Measurements from ENCODE around the gene THEMIS.

THEMIS gene

GRCh38 chr6:127858727-127859391 is 42.0 kb downstream of the THEMIS start:
- DNase-seq (ENCODE audit: low read depth), result no peak

- no peak for DNase-seq (ENCODE audit: low read depth)
These were observed 43.7 kb downstream of the THEMIS start for GRCh38 chr6:127857051-127857637.

GRCh38 chr6:127855542-127856159 is 45.2 kb downstream of the THEMIS start:
- DNase-seq (ENCODE audit: low read depth), result peak; percentile 20

- DNase-seq (ENCODE audit: low read depth), result no peak
These were observed 46.8 kb downstream of the THEMIS start for GRCh38 chr6:127854009-127854408.

GRCh38 chr6:127851197-127851596 is 49.7 kb downstream of the THEMIS start:
- no peak for DNase-seq (ENCODE audit: low read depth)

GRCh38 chr6:127845242-127845641 is 55.6 kb downstream of the THEMIS start:
- no peak for DNase-seq (ENCODE audit: low read depth)

- DNase-seq (ENCODE audit: low read depth), result no peak
These were observed 56.3 kb downstream of the THEMIS start for GRCh38 chr6:127844529-127844928.

GRCh38 chr6:127843582-127843981 is 57.3 kb downstream of the THEMIS start:
- no peak for DNase-seq (ENCODE audit: low read depth)

GRCh38 chr6:127842562-127842961 is 58.3 kb downstream of the THEMIS start:
- DNase-seq (ENCODE audit: low read depth), result no peak

GRCh38 chr6:127841811-127842210 is 59.0 kb downstream of the THEMIS start:
- no peak for DNase-seq (ENCODE audit: low read depth)

GRCh38 chr6:127834136-127834535 is 66.7 kb downstream of the THEMIS start:
- no peak for DNase-seq (ENCODE audit: low read depth)

GRCh38 chr6:127833336-127833735 is 67.5 kb downstream of the THEMIS start:
- no peak for DNase-seq (ENCODE audit: low read depth)

GRCh38 chr6:127832381-127832780 is 68.5 kb downstream of the THEMIS start:
- DNase-seq (ENCODE audit: low read depth), result no peak

- DNase-seq (ENCODE audit: low read depth), result no peak
These were observed 76.8 kb downstream of the THEMIS start for GRCh38 chr6:127824061-127824460.

- no peak for DNase-seq (ENCODE audit: low read depth)
These were observed 79.4 kb downstream of the THEMIS start for GRCh38 chr6:127821431-127821830.

GRCh38 chr6:127818149-127818548 is 82.7 kb downstream of the THEMIS start:
- no peak for DNase-seq (ENCODE audit: low read depth)

GRCh38 chr6:127816643-127817042 is 84.2 kb downstream of the THEMIS start:
- no peak for DNase-seq (ENCODE audit: low read depth)

GRCh38 chr6:127813699-127814027 is 87.2 kb downstream of the THEMIS start:
- no peak for DNase-seq (ENCODE audit: low read depth)

GRCh38 chr6:127812985-127813698 is 87.7 kb downstream of the THEMIS start:
- DNase-seq (ENCODE audit: low read depth), result no peak

- no peak for DNase-seq (ENCODE audit: low read depth)
These were observed 88.8 kb downstream of the THEMIS start for GRCh38 chr6:127811900-127812570.

- no peak for DNase-seq (ENCODE audit: low read depth)
These were observed 92.9 kb downstream of the THEMIS start for GRCh38 chr6:127807806-127808517.

- DNase-seq (ENCODE audit: low read depth), result no peak
These were observed 104.1 kb downstream of the THEMIS start for GRCh38 chr6:127796713-127797112.

Measured in fibroblast of the conjunctiva (primary cell).